ENCODE results near the gene PTRH1.

The PTRH1 gene

GRCh38 chr9:127664678-127665507 lies 50.6 kb downstream of the PTRH1 start:
- Histone ChIP-seq H3K27me3 (no peaks in the 10 kb centered on the region), H3K4me1 (peaks cover 29% of the 10 kb centered on the region), H3K4me3 (ENCODE audit: low read depth, low read length) (no peak overlapping the region), H3K9me3 (no peaks in the 10 kb centered on the region), H3K36me3 (peaks cover 14% of the 10 kb centered on the region)
- TF ChIP-seq CTCF (IDR thresholded peaks at IDR 0.05; ENCODE audit: low read depth, low read length), result no peak
- peak; percentile 73 for DNase-seq

GRCh38 chr9:127664324-127664677 lies 51.2 kb downstream of the PTRH1 start:
- Histone ChIP-seq H3K4me3 (ENCODE audit: low read depth, low read length) (no peak overlapping the region), H3K27me3 (no peaks in the 10 kb centered on the region), H3K4me1 (peaks cover 29% of the 10 kb centered on the region), H3K9me3 (no peaks in the 10 kb centered on the region), H3K36me3 (peaks cover 14% of the 10 kb centered on the region)
- no peak for DNase-seq
- TF ChIP-seq CTCF (IDR thresholded peaks at IDR 0.05; ENCODE audit: low read depth, low read length), result no peak
